Astrocyte (in vitro differentiated cells and primary cell): ENCODE measurements around the gene TGM2. TPM values are rescaled to one million over a fixed set of nuclear protein-coding genes. Genes with fewer than 3 reads are reported as not detected.

Experiments
- DNase-seq: peaks from one replicate; pipeline ENCODE4 v3.0.0-alpha.2; 2010; ENCODE audit warnings: low read depth
- FAIRE-seq: peaks from 2 replicates; lab custom pipeline; 2011; peaks lifted over from hg19 to GRCh38; lab: Jason Lieb, UNC
- H2AFZ ChIP-seq: 2 replicates; pipeline ENCODE4 v1.6.0; 2012; ENCODE audit warnings: low read depth, low read length, inconsistent platforms
- H3K27ac ChIP-seq: 2 replicates; pipeline ENCODE4 v1.5.1; 2011; ENCODE audit warnings: low read depth, low read length, inconsistent platforms
- H3K27me3 ChIP-seq: 2 replicates; pipeline ENCODE4 v1.6.0; 2011; ENCODE audit warnings: low read length, inconsistent platforms; ENCODE audit not compliant: insufficient read depth
- H3K36me3 ChIP-seq: 2 replicates; pipeline ENCODE4 v1.5.1; 2011; ENCODE audit warnings: low read length, inconsistent platforms; ENCODE audit not compliant: insufficient read depth
- H3K4me1 ChIP-seq: 2 replicates; pipeline ENCODE4 v1.5.1; 2011; ENCODE audit warnings: low read length, inconsistent platforms; ENCODE audit not compliant: insufficient read depth
- H3K4me2 ChIP-seq: 2 replicates; pipeline ENCODE4 v1.6.0; 2012; ENCODE audit warnings: low read length, inconsistent platforms
- H3K4me3 ChIP-seq: 2 replicates; pipeline ENCODE4 v1.5.1; 2011; ENCODE audit warnings: low read depth, mild to moderate bottlenecking, low read length, inconsistent platforms; ENCODE audit not compliant: insufficient read depth
- H3K79me2 ChIP-seq: 2 replicates; pipeline ENCODE4 v1.6.0; 2012; ENCODE audit warnings: mild to moderate bottlenecking, low read length, inconsistent platforms; ENCODE audit not compliant: insufficient read depth
- H3K9ac ChIP-seq: 2 replicates; pipeline ENCODE4 v1.6.0; 2012; ENCODE audit warnings: mild to moderate bottlenecking, low read length, inconsistent platforms
- H3K9me3 ChIP-seq: 2 replicates; pipeline ENCODE4 v1.5.1; 2012; ENCODE audit warnings: low read depth, mild to moderate bottlenecking, low read length, inconsistent platforms; ENCODE audit not compliant: insufficient read depth
- H4K20me1 ChIP-seq: 2 replicates; pipeline ENCODE4 v1.6.0; 2012; ENCODE audit warnings: low read length, inconsistent platforms; ENCODE audit not compliant: insufficient read depth
- H3K27ac Mint-ChIP-seq: one replicate; pipeline ENCODE4 v1.8.0; 2021; ENCODE audit warnings: mild to moderate bottlenecking, mixed read lengths; ENCODE audit not compliant: unreplicated experiment
- H3K27me3 Mint-ChIP-seq: one replicate; pipeline ENCODE4 v1.8.0; 2021; ENCODE audit warnings: low read depth, mixed read lengths; ENCODE audit not compliant: unreplicated experiment
- H3K36me3 Mint-ChIP-seq: one replicate; pipeline ENCODE4 v1.8.0; 2021; ENCODE audit warnings: low read depth, mixed read lengths; ENCODE audit not compliant: unreplicated experiment
- H3K4me1 Mint-ChIP-seq: one replicate; pipeline ENCODE4 v1.8.0; 2021; ENCODE audit warnings: low read depth, mixed read lengths; ENCODE audit not compliant: unreplicated experiment
- H3K4me3 Mint-ChIP-seq: one replicate; pipeline ENCODE4 v1.8.0; 2021; ENCODE audit warnings: mild to moderate bottlenecking, moderate library complexity, mixed read lengths; ENCODE audit not compliant: unreplicated experiment
- H3K9me3 Mint-ChIP-seq: one replicate; pipeline ENCODE4 v1.8.0; 2021; ENCODE audit warnings: mild to moderate bottlenecking, mixed read lengths; ENCODE audit not compliant: unreplicated experiment
- CTCF ChIP-seq: IDR thresholded peaks from 2 replicates; pipeline ENCODE4 v1.5.1; 2011; ENCODE audit warnings: low read depth, mild to moderate bottlenecking, inconsistent platforms, low read length, moderate library complexity; ENCODE audit not compliant: insufficient read depth
- EZH2 ChIP-seq: IDR thresholded peaks from 2 replicates; pipeline ENCODE4 v1.6.1; 2012; ENCODE audit warnings: mild to moderate bottlenecking, low read length, inconsistent platforms; ENCODE audit not compliant: insufficient read depth
- total RNA-seq: library from RNA; stranded (reverse); gene quantifications from 2 replicates; pipeline ENCODE4 v1.2.1, GENCODE V29; 2021

Gene TGM2
- total RNA-seq, 1 donor from 2014 or later = 98.9 TPM

GRCh38 chr20:38148328-38149102 is 16.6 kb downstream of the TGM2 start:
- Histone ChIP-seq H3K9ac (no peak overlapping the region), H3K4me2 (no peak overlapping the region), H3K4me3 (no peak overlapping the region), H3K79me2 (no peaks in the 10 kb centered on the region), H4K20me1 (no peaks in the 10 kb centered on the region), H3K9me3 (no peaks in the 10 kb centered on the region), H3K36me3 (peaks cover 44% of the 10 kb centered on the region), H3K4me1 (peaks cover 37% of the 10 kb centered on the region), H3K27ac (no peak overlapping the region), H3K27me3 (no peaks in the 10 kb centered on the region), H2AFZ (no peak overlapping the region)
- Mint-ChIP-seq H3K36me3 (peaks cover 14% of the 10 kb centered on the region), H3K4me1 (peaks cover 23% of the 10 kb centered on the region), H3K4me3 (no peak overlapping the region), H3K9me3 (peaks cover 7% of the 10 kb centered on the region), H3K27ac (no peak overlapping the region), H3K27me3 (no peaks in the 10 kb centered on the region)
- FAIRE-seq = no peak
- TF ChIP-seq EZH2 (no peak), CTCF (no peak)
- no peak for DNase-seq

GRCh38 chr20:38147751-38148150 is 17.3 kb downstream of the TGM2 start:
- DNase-seq = no peak
- no peak overlapping the region for H3K27ac Mint-ChIP-seq
- Histone ChIP-seq H2AFZ (no peak overlapping the region), H3K9me3 (no peaks in the 10 kb centered on the region), H3K36me3 (peaks cover 46% of the 10 kb centered on the region), H3K27me3 (no peaks in the 10 kb centered on the region), H4K20me1 (no peaks in the 10 kb centered on the region), H3K79me2 (no peaks in the 10 kb centered on the region), H3K4me2 (no peak overlapping the region), H3K27ac (no peak overlapping the region), H3K9ac (no peak overlapping the region), H3K4me1 (peaks cover 35% of the 10 kb centered on the region), H3K4me3 (no peak overlapping the region)
- H3K4me3 Mint-ChIP-seq = no peak overlapping the region
- H3K9me3 Mint-ChIP-seq = peaks cover 7% of the 10 kb centered on the region
- peaks cover 14% of the 10 kb centered on the region for H3K36me3 Mint-ChIP-seq
- H3K27me3 Mint-ChIP-seq = no peaks in the 10 kb centered on the region
- peaks cover 30% of the 10 kb centered on the region for H3K4me1 Mint-ChIP-seq
- no peak for FAIRE-seq
- TF ChIP-seq EZH2 = no peak
- TF ChIP-seq CTCF = no peak

GRCh38 chr20:38147163-38147562 is 17.9 kb downstream of the TGM2 start:
- no peak overlapping the region for H3K4me3 ChIP-seq
- H4K20me1 ChIP-seq = no peaks in the 10 kb centered on the region
- H3K36me3 Mint-ChIP-seq = peaks cover 14% of the 10 kb centered on the region
- no peaks in the 10 kb centered on the region for H3K79me2 ChIP-seq
- peaks cover 26% of the 10 kb centered on the region for H3K4me1 Mint-ChIP-seq
- no peak overlapping the region for H3K9ac ChIP-seq
- H3K27me3 ChIP-seq = no peaks in the 10 kb centered on the region
- H3K9me3 ChIP-seq = no peaks in the 10 kb centered on the region
- H3K4me3 Mint-ChIP-seq = no peak overlapping the region
- no peak overlapping the region for H3K27ac ChIP-seq
- no peak for TF ChIP-seq CTCF
- no peak for TF ChIP-seq EZH2
- no peaks in the 10 kb centered on the region for H3K27me3 Mint-ChIP-seq
- no peak overlapping the region for H3K27ac Mint-ChIP-seq
- no peak overlapping the region for H3K4me2 ChIP-seq
- FAIRE-seq (no peak), DNase-seq (no peak)
- peaks cover 7% of the 10 kb centered on the region for H3K9me3 Mint-ChIP-seq
- peaks cover 29% of the 10 kb centered on the region for H3K4me1 ChIP-seq
- H3K36me3 ChIP-seq = peaks cover 46% of the 10 kb centered on the region
- H2AFZ ChIP-seq = no peak overlapping the region
